ENCODE data around the gene UBXN7.
"Not testable (repeated sequence)": the region's sequence is repeated elsewhere in the genome, so short reads cannot be mapped to it uniquely, and the experiment has no call there.

UBXN7 gene

GRCh38 chr3:196378146-196378841 lies 53.9 kb downstream of the UBXN7 start:
- no peak for DNase-seq (ENCODE audit: low read depth)
- no peak overlapping the region for H3K4me3 ChIP-seq (ENCODE audit: low read depth, low read length)
- no peak for TF ChIP-seq CTCF (IDR thresholded peaks at IDR 0.05; ENCODE audit: low read depth, low read length, missing control alignments)

- no peak for DNase-seq (ENCODE audit: low read depth)
- H3K4me3 ChIP-seq (ENCODE audit: low read depth, low read length), result no peak overlapping the region
- no peak for TF ChIP-seq CTCF (IDR thresholded peaks at IDR 0.05; ENCODE audit: low read depth, low read length, missing control alignments)
Measured at GRCh38 chr3:196377321-196377720, 54.9 kb downstream of the UBXN7 start.

- H3K4me3 ChIP-seq (ENCODE audit: low read depth, low read length), result no peak overlapping the region
- no peak for TF ChIP-seq CTCF (IDR thresholded peaks at IDR 0.05; ENCODE audit: low read depth, low read length, missing control alignments)
- no peak for DNase-seq (ENCODE audit: low read depth)
Measured at GRCh38 chr3:196365736-196366135, 66.5 kb downstream of the UBXN7 start.

GRCh38 chr3:196360586-196360985 lies 71.6 kb downstream of the UBXN7 start:
- DNase-seq (ENCODE audit: low read depth), result no peak
- TF ChIP-seq CTCF (IDR thresholded peaks at IDR 0.05; ENCODE audit: low read depth, low read length, missing control alignments), result no peak
- no peak overlapping the region for H3K4me3 ChIP-seq (ENCODE audit: low read depth, low read length)

- not testable (repeated sequence) for H3K4me3 ChIP-seq (ENCODE audit: low read depth, low read length)
Measured at GRCh38 chr3:196358540-196358939, 73.7 kb downstream of the UBXN7 start.

GRCh38 chr3:196357905-196358304 lies 74.3 kb downstream of the UBXN7 start:
- TF ChIP-seq CTCF (IDR thresholded peaks at IDR 0.05; ENCODE audit: low read depth, low read length, missing control alignments), result no peak
- no peak for DNase-seq (ENCODE audit: low read depth)

More at GRCh38 chr3:196358540-196358939, 73.7 kb downstream of the UBXN7 start:
- not testable (repeated sequence) for DNase-seq (ENCODE audit: low read depth)

GRCh38 chr3:196356556-196356955 lies 75.7 kb downstream of the UBXN7 start:
- no peak overlapping the region for H3K4me3 ChIP-seq (ENCODE audit: low read depth, low read length)
- no peak for TF ChIP-seq CTCF (IDR thresholded peaks at IDR 0.05; ENCODE audit: low read depth, low read length, missing control alignments)
- DNase-seq (ENCODE audit: low read depth), result no peak

More at GRCh38 chr3:196357905-196358304, 74.3 kb downstream of the UBXN7 start:
- no peak overlapping the region for H3K4me3 ChIP-seq (ENCODE audit: low read depth, low read length)

All from GM12864 (cell line).